Colonic mucosa (tissue), 4 donors: ENCODE results near the gene THSD7B. TPM values are rescaled to one million over a fixed set of nuclear protein-coding genes. Genes with fewer than 3 reads are reported as not detected.

Experiments
- DNase-seq: peaks from one replicate; pipeline ENCODE4 v3.0.0-alpha.2; 2020
- H3K27ac ChIP-seq: fragments of 200-600 bp; one replicate; pipeline ENCODE4 v1.8.0; 2021
- H3K27me3 ChIP-seq: fragments of 200-600 bp; one replicate; pipeline ENCODE4 v1.8.0; 2021
- H3K36me3 ChIP-seq: fragments of 200-600 bp; one replicate; pipeline ENCODE4 v1.8.0; 2021
- H3K4me1 ChIP-seq: fragments of 200-600 bp; one replicate; pipeline ENCODE4 v1.8.0; 2021; ENCODE audit warnings: mild to moderate bottlenecking
- H3K4me3 ChIP-seq: fragments of 200-600 bp; one replicate; pipeline ENCODE4 v1.8.0; 2021
- H3K9ac ChIP-seq, 2 donors: one replicate each; pipeline ENCODE4 v1.7.0; 2013; ENCODE audit warnings: control low read depth in 2 of 2, low read depth in 2 of 2, low read length in 2 of 2
- H3K9me3 ChIP-seq: fragments of 200-600 bp; one replicate; pipeline ENCODE4 v1.8.0; 2021
- CTCF ChIP-seq: fragments of 200-600 bp; IDR thresholded peaks from one replicate; pipeline ENCODE4 v1.8.0; 2022; ENCODE audit warnings: antibody characterized with exemption, mild to moderate bottlenecking
- intact Hi-C: fragments of 100-400 bp; cut with DNase I; formaldehyde crosslinking; loops from one replicate; pipeline ENCODE4 v1.14.1; 2022
- total RNA-seq, 2 donors: library from RNA; stranded (reverse); fragmentation: NEBNext Ultra II Directional in 1 of 2; extraction: Animal tissue kit (Norgen Biotek cat#: 25700) in 1 of 2; gene quantifications; one replicate each; pipeline ENCODE4 v1.2.1, GENCODE V29; 2021
- donor health status: healthy.
- donor health status: DM: no; HTN: no; CAD: no.
- donor health status: DM: no; HTN: no; CAD: no.

The THSD7B gene
- total RNA-seq, 2 donors from 2014 or later, result 0.05 to 0.29 TPM

- Histone ChIP-seq H3K4me3 (no peak overlapping the region), H3K27me3 (no peaks in the 10 kb centered on the region), H3K9me3 (no peaks in the 10 kb centered on the region), H3K27ac (no peak overlapping the region), H3K9ac (no peak overlapping the region), H3K36me3 (no peaks in the 10 kb centered on the region), H3K4me1 (no peaks in the 10 kb centered on the region)
- no peak for TF ChIP-seq CTCF
- DNase-seq, result no peak
- intact Hi-C loops, result no loop called here
Measured at GRCh38 chr2:137156221-137156844, 391.0 kb downstream of the THSD7B start.

GRCh38 chr2:137157851-137158250, 392.5 kb downstream of the THSD7B start:
- no peak for TF ChIP-seq CTCF
- intact Hi-C loops, result no loop called here
- Histone ChIP-seq H3K27me3 (no peaks in the 10 kb centered on the region), H3K4me1 (no peaks in the 10 kb centered on the region), H3K4me3 (no peak overlapping the region), H3K9me3 (no peaks in the 10 kb centered on the region), H3K27ac (no peak overlapping the region), H3K9ac (no peak overlapping the region), H3K36me3 (no peaks in the 10 kb centered on the region)
- DNase-seq, result no peak

- Histone ChIP-seq H3K27me3 (no peaks in the 10 kb centered on the region), H3K27ac (no peak overlapping the region), H3K4me3 (no peak overlapping the region), H3K4me1 (no peaks in the 10 kb centered on the region), H3K9me3 (no peaks in the 10 kb centered on the region), H3K36me3 (no peaks in the 10 kb centered on the region), H3K9ac (no peak overlapping the region)
- intact Hi-C loops, result no loop called here
- no peak for TF ChIP-seq CTCF
- no peak for DNase-seq
Measured at GRCh38 chr2:137161250-137161649, 395.9 kb downstream of the THSD7B start.

GRCh38 chr2:137165968-137166367, 400.6 kb downstream of the THSD7B start:
- Histone ChIP-seq H3K36me3 (no peaks in the 10 kb centered on the region), H3K4me1 (no peaks in the 10 kb centered on the region), H3K9me3 (no peaks in the 10 kb centered on the region), H3K9ac (no peak overlapping the region), H3K27ac (no peak overlapping the region), H3K4me3 (no peak overlapping the region), H3K27me3 (no peaks in the 10 kb centered on the region)
- DNase-seq, result no peak
- intact Hi-C loops, result no loop called here
- no peak for TF ChIP-seq CTCF

GRCh38 chr2:137167651-137168050, 402.3 kb downstream of the THSD7B start:
- H3K27ac ChIP-seq, result no peak overlapping the region
- no peaks in the 10 kb centered on the region for H3K27me3 ChIP-seq
- no peak overlapping the region for H3K9ac ChIP-seq
- H3K9me3 ChIP-seq, result no peaks in the 10 kb centered on the region
- DNase-seq, result no peak
- no peak for TF ChIP-seq CTCF
- no peaks in the 10 kb centered on the region for H3K36me3 ChIP-seq
- no peaks in the 10 kb centered on the region for H3K4me1 ChIP-seq
- intact Hi-C loops, result no loop called here
- no peak overlapping the region for H3K4me3 ChIP-seq
